D721Med (cell line): ENCODE results near the gene DDX27.

Experiments
- DNase-seq: peaks from one replicate; pipeline ENCODE4 v3.0.0; 2011; ENCODE audit warnings: low spot score; ENCODE audit not compliant: insufficient read length
- FAIRE-seq: peaks from 2 replicates; lab custom pipeline; 2011; peaks lifted over from hg19 to GRCh38; lab: Jason Lieb, UNC
- TF ChIP-seq, protein P1 (sequence below): IDR thresholded peaks from 2 replicates; pipeline ENCODE4 v1.5.1; 2012; ENCODE audit warnings: mild to moderate bottlenecking, control low read depth; ENCODE audit not compliant: insufficient read depth; ENCODE audit errors: missing control alignments

The DDX27 gene

DNA sequence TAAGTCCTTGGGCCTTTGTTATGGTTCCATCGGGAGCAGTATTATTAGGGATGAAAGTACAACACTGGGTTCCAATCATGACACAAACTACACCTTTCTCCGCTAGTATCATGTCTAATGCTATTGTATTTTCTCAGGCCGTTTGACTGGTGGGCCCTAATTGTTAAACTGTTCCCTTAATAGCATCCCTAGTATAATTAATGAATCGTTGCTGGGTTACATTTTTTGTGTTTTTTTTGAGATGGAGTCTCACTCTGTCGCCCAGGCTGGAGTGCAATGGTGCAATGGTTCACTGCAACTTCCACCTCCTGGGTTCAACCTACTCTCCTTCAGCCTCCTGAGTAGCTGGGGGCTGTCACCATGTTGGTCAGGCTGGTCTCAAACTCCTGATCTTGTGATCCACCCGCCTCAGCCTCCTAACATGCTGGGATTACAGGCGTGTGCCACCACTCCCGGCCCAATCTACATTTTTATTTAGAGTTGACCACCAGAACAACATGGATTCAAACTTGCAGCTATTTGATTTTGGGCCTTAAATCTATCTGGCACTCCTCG lies 62.8 kb downstream of the DDX27 start:
- FAIRE-seq (no peak), DNase-seq (no peak)

DNA sequence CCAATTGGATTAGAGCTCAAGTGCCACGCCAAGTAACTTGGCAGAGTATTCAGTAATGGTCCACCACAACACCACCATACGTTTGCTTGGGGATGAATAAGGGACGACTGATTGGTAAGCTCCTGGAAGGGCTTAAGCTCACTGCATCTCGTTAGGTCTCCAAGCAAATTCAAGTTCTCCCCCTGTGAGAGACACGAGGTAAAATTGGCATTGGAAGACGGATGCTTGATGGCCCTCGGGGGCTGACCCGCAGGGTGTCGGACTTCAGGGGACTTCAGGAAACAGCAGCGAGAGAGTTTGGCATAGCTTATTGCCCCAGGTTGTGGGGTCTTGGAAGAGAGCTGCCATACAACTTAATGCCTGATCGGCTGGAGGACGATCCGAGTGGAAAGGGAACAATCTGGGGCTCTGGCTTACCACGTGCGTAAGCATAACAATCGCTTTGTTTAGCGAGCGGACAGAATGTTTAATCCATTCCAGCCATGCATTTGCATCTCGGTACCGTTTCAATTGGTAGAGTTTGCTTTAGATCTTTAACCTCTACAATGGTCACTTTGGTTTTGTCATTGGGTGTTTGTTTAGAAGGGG lies 63.5 kb downstream of the DDX27 start:
- TF ChIP-seq, protein P1, sequence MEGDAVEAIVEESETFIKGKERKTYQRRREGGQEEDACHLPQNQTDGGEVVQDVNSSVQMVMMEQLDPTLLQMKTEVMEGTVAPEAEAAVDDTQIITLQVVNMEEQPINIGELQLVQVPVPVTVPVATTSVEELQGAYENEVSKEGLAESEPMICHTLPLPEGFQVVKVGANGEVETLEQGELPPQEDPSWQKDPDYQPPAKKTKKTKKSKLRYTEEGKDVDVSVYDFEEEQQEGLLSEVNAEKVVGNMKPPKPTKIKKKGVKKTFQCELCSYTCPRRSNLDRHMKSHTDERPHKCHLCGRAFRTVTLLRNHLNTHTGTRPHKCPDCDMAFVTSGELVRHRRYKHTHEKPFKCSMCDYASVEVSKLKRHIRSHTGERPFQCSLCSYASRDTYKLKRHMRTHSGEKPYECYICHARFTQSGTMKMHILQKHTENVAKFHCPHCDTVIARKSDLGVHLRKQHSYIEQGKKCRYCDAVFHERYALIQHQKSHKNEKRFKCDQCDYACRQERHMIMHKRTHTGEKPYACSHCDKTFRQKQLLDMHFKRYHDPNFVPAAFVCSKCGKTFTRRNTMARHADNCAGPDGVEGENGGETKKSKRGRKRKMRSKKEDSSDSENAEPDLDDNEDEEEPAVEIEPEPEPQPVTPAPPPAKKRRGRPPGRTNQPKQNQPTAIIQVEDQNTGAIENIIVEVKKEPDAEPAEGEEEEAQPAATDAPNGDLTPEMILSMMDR: no peak
- DNase-seq: no peak
- no peak for FAIRE-seq

More for the DNA sequence above, 62.8 kb downstream of the DDX27 start:
- TF ChIP-seq, protein P1: no peak

DNA sequence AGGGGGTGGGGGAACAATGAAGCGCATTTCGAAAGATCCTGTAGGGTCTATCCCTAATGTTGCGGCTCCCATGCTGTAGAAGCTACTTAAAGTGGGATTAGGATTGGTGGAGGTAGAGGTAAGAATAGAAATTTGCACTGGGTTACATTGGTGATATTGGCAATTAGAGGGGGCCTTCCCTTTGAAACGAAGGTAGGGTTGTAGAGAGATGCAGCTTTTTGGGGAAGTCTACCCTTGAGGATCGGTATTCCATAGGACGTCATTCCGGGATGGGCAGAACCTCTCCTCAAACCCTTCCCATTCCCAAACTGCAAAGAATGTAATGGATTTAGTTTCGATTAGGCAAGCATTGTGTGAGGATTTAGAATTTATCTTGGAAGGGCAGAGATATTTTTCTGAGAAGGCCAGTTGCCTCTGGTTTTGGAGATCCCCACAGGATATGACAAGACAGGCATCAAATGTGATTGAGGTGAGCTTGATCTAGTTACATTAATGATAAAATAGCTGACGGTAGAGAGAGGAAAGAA lies 64.0 kb downstream of the DDX27 start:
- DNase-seq: no peak
- TF ChIP-seq, protein P1: no peak
- FAIRE-seq: no peak

GRCh38 chr20:49283703-49284625 lies 64.7 kb downstream of the DDX27 start:
- DNase-seq (no peak), FAIRE-seq (no peak)
- TF ChIP-seq, protein P1: no peak

GRCh38 chr20:49284818-49285217 lies 65.6 kb downstream of the DDX27 start:
- no peak for FAIRE-seq
- DNase-seq: no peak
- TF ChIP-seq, protein P1: no peak

- TF ChIP-seq, protein P1: no peak
- DNase-seq (no peak), FAIRE-seq (no peak)
Measured at GRCh38 chr20:49285233-49285668, 66.0 kb downstream of the DDX27 start.
